LHCN-M2 (cell line): Measurements from ENCODE around the gene HOATZ. TPM values are rescaled to one million over a fixed set of nuclear protein-coding genes. Genes with fewer than 3 reads are reported as not detected.

Experiments used
- DNase-seq: peaks from one replicate; pipeline ENCODE4 v3.0.0-alpha.2; 2012; ENCODE audit warnings: low read depth
- total RNA-seq: library from RNA; depleted of rRNA; stranded (reverse); fragments of >200 nt; gene quantifications from 2 replicates; pipeline ENCODE4 v1.2.3, GENCODE V29; 2014

HOATZ gene
- total RNA-seq, 1 experiment from 2014 or later = not detected

GRCh38 chr11:111521135-111521534 is 6.6 kb downstream of the HOATZ start:
- peak; percentile 47 for DNase-seq

- DNase-seq = no peak
These were observed 7.8 kb downstream of the HOATZ start for GRCh38 chr11:111522426-111522825.

GRCh38 chr11:111523343-111523742 is 8.8 kb downstream of the HOATZ start:
- DNase-seq = no peak

GRCh38 chr11:111524056-111524455 is 9.5 kb downstream of the HOATZ start:
- no peak for DNase-seq

GRCh38 chr11:111525456-111525855 is 10.9 kb downstream of the HOATZ start:
- DNase-seq = no peak

GRCh38 chr11:111526501-111526900 is 11.9 kb downstream of the HOATZ start:
- DNase-seq = peak; percentile 71

GRCh38 chr11:111527279-111527678 is 12.7 kb downstream of the HOATZ start:
- no peak for DNase-seq

- no peak for DNase-seq
These were observed 14.0 kb downstream of the HOATZ start for GRCh38 chr11:111528557-111528956.

GRCh38 chr11:111530091-111530490 is 15.5 kb downstream of the HOATZ start:
- no peak for DNase-seq

GRCh38 chr11:111531136-111531535 is 16.6 kb downstream of the HOATZ start:
- peak; percentile 53 for DNase-seq

- peak; percentile 92 for DNase-seq
These were observed 17.2 kb downstream of the HOATZ start for GRCh38 chr11:111531687-111532364.

- no peak for DNase-seq
These were observed 17.8 kb downstream of the HOATZ start for GRCh38 chr11:111532365-111532709.

- DNase-seq = no peak
These were observed 20.7 kb downstream of the HOATZ start for GRCh38 chr11:111535281-111535680.

- DNase-seq = no peak
These were observed 22.8 kb downstream of the HOATZ start for GRCh38 chr11:111537336-111537860.

- DNase-seq = peak; percentile 29
These were observed 24.0 kb downstream of the HOATZ start for GRCh38 chr11:111538407-111539114.

- DNase-seq = no peak
These were observed 25.0 kb downstream of the HOATZ start for GRCh38 chr11:111539426-111540113.

GRCh38 chr11:111540114-111540936 is 25.7 kb downstream of the HOATZ start, which contains the start of gene LAYN:
LAYN (plus strand) TSS chr11:111540720; CDS start chr11:111540844, 124 bp downstream.
- DNase-seq = peak; percentile 44

GRCh38 chr11:111540937-111541253 is 26.3 kb downstream of the HOATZ start:
- DNase-seq = no peak

GRCh38 chr11:111541254-111542061 is 26.9 kb downstream of the HOATZ start:
- DNase-seq = peak; percentile 41

- DNase-seq = no peak
These were observed 28.2 kb downstream of the HOATZ start for GRCh38 chr11:111542606-111543275.
